ENCODE data around the gene RPS27.

The RPS27 gene

DNA sequence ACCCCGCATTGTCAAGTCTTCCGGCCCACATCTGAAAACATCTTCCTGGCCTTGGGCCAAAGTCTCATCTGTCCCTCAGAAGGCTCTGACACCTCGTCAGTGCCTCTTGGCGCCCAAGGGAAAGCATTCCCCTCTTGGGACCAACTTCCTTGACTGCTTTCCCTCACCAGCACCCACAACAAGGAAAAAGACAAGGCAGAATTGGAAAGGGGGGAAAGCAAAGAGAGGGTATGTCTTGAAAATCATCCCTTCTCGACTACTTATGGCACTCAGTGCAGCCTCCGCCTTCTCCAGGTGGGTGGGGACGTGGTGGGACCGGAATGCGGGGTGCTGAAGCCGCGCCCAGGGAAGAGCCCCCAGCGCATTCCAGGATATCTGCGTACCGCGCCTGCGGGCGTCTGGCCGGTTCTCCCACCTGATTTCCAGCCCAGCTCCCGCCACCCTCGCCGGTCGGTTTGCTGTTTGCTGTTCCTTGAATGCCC is 26.7 kb upstream of the RPS27 start:
- Histone ChIP-seq H3K36me3 (ENCODE audit: insufficient read depth, low read length) (no peaks in the 10 kb centered on the region), H4K20me1 (ENCODE audit: insufficient read depth, low read length, poor library complexity, severe bottlenecking) (peaks cover 6% of the 10 kb centered on the region), H3K9me3 (ENCODE audit: insufficient read depth, low read depth, low read length) (no peaks in the 10 kb centered on the region), H3K27me3 (ENCODE audit: insufficient read depth, low read length, poor library complexity, severe bottlenecking) (no peaks in the 10 kb centered on the region), H3K79me2 (ENCODE audit: insufficient read depth, low read length) (peaks cover 65% of the 10 kb centered on the region), H3K9me2 (replicated peaks; ENCODE audit: low read depth, low read length) (no peaks in the 10 kb centered on the region), H3K4me1 (ENCODE audit: insufficient read depth, low read length, poor library complexity, severe bottlenecking) (peaks cover 47% of the 10 kb centered on the region), H3K4me2 (ENCODE audit: low read depth, low read length, poor library complexity, severe bottlenecking) (peak overlapping the region; percentile 94), H3K9ac (ENCODE audit: low read depth, low read length, poor library complexity, severe bottlenecking) (peak overlapping the region; percentile 85), H2AFZ (ENCODE audit: low read length) (peak overlapping the region; percentile 88; the same call in 1 of the 2 replicates), H3K4me3 (ENCODE audit: low read length, poor library complexity, severe bottlenecking) (peak overlapping the region; percentile 80), H3F3A (ENCODE audit: low read depth) (no peaks in the 10 kb centered on the region)
- no peak for TF ChIP-seq CTCF (conservative IDR thresholded peaks at IDR 0.05; ENCODE audit: low read length)
- TF ChIP-seq EZH2phosphoT487 (IDR thresholded peaks at IDR 0.05; ENCODE audit: borderline replicate concordance): no peak

DNA sequence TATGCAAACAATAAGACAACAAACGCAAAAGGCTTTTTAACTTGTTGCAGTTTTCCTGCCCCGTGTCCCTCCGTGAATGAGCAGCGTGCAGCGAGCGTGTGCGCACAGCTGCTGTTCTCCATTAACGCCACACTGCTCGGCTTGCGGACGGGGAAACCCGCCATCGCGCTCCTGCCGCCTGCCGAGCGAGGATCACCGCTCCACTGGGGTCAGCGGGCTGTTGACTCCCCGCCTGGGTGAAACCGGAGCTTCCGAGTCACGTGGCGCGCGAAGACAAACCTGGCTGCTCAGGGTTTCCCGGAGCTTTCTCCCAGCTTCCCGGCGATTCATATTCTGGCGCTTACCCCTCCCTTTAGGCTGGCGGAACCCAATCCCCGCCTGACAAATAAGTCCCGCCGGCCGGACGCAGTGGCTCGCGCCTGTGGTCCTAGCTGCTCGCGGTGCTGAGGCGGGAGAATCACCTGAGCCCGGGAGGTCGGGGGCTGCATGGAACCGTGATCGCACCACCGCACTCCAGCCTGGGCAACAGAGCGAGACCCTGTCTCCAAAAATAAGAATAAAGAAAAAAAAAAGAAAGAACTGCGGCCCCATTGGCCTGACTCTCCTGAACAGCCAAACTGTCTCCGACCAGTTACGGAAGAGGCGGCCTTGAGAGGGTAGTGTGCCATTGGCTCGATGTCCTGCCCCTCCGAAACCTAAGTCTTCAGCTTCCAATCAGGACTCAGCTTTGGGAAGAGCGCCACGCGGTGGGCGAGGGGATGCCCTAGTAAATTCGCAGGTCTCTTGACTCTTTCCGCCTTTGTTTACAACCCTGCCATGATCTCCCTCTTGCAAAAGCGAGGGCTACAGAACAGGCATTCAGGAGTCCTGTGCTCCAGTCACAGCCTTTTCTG is 23.2 kb upstream of the RPS27 start, which contains the start of gene CREB3L4:
CREB3L4 (plus strand) TSS at position 796 of the 893 bp plus-strand sequence. CDS start 624 bp downstream, outside the sequence.
- Histone ChIP-seq H2AFZ (ENCODE audit: low read length) (peak within 1 kb of the TSS; percentile 81), H3K9me3 (ENCODE audit: insufficient read depth, low read depth, low read length) (no peaks in the 10 kb centered on the region), H3K4me2 (ENCODE audit: low read depth, low read length, poor library complexity, severe bottlenecking) (peak within 1 kb of the TSS; percentile 86), H3K36me3 (ENCODE audit: insufficient read depth, low read length) (no peaks in the 10 kb centered on the region), H3K9ac (ENCODE audit: low read depth, low read length, poor library complexity, severe bottlenecking) (peak within 1 kb of the TSS; percentile 97), H4K20me1 (ENCODE audit: insufficient read depth, low read length, poor library complexity, severe bottlenecking) (peaks cover 5% of the 10 kb centered on the region), H3K4me3 (ENCODE audit: low read length, poor library complexity, severe bottlenecking) (peak within 1 kb of the TSS; percentile 90), H3K4me1 (ENCODE audit: insufficient read depth, low read length, poor library complexity, severe bottlenecking) (peaks cover 50% of the 10 kb centered on the region), H3K9me2 (replicated peaks; ENCODE audit: low read depth, low read length) (no peaks in the 10 kb centered on the region), H3K79me2 (ENCODE audit: insufficient read depth, low read length) (peaks cover 61% of the 10 kb centered on the region), H3K27me3 (ENCODE audit: insufficient read depth, low read length, poor library complexity, severe bottlenecking) (no peaks in the 10 kb centered on the region), H3F3A (ENCODE audit: low read depth) (no peaks in the 10 kb centered on the region)
- TF ChIP-seq CTCF (conservative IDR thresholded peaks at IDR 0.05; ENCODE audit: low read length): peak; percentile 54
- no peak for TF ChIP-seq EZH2phosphoT487 (IDR thresholded peaks at IDR 0.05; ENCODE audit: borderline replicate concordance)

- no peaks in the 10 kb centered on the region for H3F3A ChIP-seq (ENCODE audit: low read depth)
- peak overlapping the region; percentile 47 for H2AFZ ChIP-seq (ENCODE audit: low read length)
- H3K9me2 ChIP-seq (replicated peaks; ENCODE audit: low read depth, low read length): no peaks in the 10 kb centered on the region
- H3K4me1 ChIP-seq (ENCODE audit: insufficient read depth, low read length, poor library complexity, severe bottlenecking): peaks cover 44% of the 10 kb centered on the region
- no peaks in the 10 kb centered on the region for H4K20me1 ChIP-seq (ENCODE audit: insufficient read depth, low read length, poor library complexity, severe bottlenecking)
- no peaks in the 10 kb centered on the region for H3K9me3 ChIP-seq (ENCODE audit: insufficient read depth, low read depth, low read length)
- H3K27me3 ChIP-seq (ENCODE audit: insufficient read depth, low read length, poor library complexity, severe bottlenecking): no peaks in the 10 kb centered on the region
- TF ChIP-seq EZH2phosphoT487 (IDR thresholded peaks at IDR 0.05; ENCODE audit: borderline replicate concordance): no peak
- no peak for TF ChIP-seq CTCF (conservative IDR thresholded peaks at IDR 0.05; ENCODE audit: low read length)
- H3K36me3 ChIP-seq (ENCODE audit: insufficient read depth, low read length): no peaks in the 10 kb centered on the region
- H3K4me3 ChIP-seq (ENCODE audit: low read length, poor library complexity, severe bottlenecking): peak overlapping the region; percentile 90
- peak overlapping the region; percentile 97 for H3K9ac ChIP-seq (ENCODE audit: low read depth, low read length, poor library complexity, severe bottlenecking)
- peak overlapping the region; percentile 78 for H3K4me2 ChIP-seq (ENCODE audit: low read depth, low read length, poor library complexity, severe bottlenecking)
- H3K79me2 ChIP-seq (ENCODE audit: insufficient read depth, low read length): peaks cover 55% of the 10 kb centered on the region
Observed at GRCh38 chr1:153968000-153968363, 22.6 kb upstream of the RPS27 start.

Data from Loucy (cell line).